Liver (tissue), 3 donors: ENCODE data around the gene USP43.
A peak's percentile ranks its signal among the peaks of the same experiment; 100 is the strongest.

ENCODE experiments used
- CTCF ChIP-seq: fragments of 150-350 bp; IDR thresholded peaks from 2 replicates; pipeline ENCODE4 v1.5.1; 2017; ENCODE audit warnings: improper control_type of control experiment, low read depth, low read length; ENCODE audit not compliant: missing input control
- JUND ChIP-seq, 2 donors: IDR thresholded peaks; 2 replicates each; pipeline ENCODE4 v1.6.1; 2016; ENCODE audit warnings: antibody characterized with exemption in 2 of 2
- donor health status: healthy.
- donor health status: healthy.

GRCh38 chr17:9676084-9676483 is 30.8 kb downstream of the USP43 start:
- TF ChIP-seq CTCF (peak; percentile 40), JUND (IDR thresholded peaks at IDR 0.05) (no peak)
